ENCODE data around the gene MGST1.
A peak's percentile ranks its signal among the peaks of the same experiment; 100 is the strongest.
"Not testable (repeated sequence)": the region's sequence is repeated elsewhere in the genome, so short reads cannot be mapped to it uniquely, and the experiment has no call there.

MGST1 gene

DNA sequence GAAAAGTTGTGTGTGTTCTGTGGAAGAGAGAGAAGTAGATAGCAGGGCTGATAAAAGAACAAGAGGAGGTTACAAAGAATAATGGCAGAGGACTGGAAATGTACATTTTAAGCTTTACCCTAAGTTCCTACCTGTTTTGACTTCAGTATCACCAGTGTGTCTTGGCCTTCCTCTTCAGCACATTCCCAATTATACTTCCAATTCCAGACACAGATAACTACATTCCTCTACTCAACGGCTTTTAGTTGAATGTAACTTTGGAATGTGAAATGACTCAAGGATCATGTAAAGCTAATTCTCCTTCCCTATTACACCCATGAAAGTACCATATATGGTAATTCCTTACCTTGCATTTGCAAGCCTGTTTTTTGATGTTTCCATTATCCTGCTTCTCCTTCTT is 5.0 kb downstream of the MGST1 start:
- DNase-seq (ENCODE audit: low spot score), result peak; percentile 56

DNA sequence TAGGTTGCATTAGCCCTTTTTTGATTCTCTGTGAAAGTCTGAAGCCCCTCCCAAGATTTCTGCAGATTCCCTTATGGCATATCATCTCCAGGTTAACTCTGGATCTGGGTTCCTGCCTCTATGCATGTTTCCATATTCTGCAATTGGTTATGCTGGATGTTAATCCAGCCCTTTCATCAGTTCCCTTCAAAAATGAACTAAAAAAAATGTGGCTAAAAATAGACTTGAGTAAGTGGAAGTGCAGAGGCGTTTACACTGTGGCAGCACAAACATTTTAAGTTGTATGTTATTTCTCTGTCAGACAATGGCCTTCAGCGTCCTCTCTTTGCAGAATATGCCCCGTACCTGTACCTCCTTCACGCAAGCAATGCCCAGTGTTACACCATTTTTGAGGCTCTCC is 11.4 kb downstream of the MGST1 start:
- DNase-seq (ENCODE audit: low spot score), result no peak

- DNase-seq (ENCODE audit: low spot score), result peak; percentile 60
These were observed 12.4 kb downstream of the MGST1 start for GRCh38 chr12:16359512-16360491.

- DNase-seq (ENCODE audit: low spot score), result no peak
These were observed 13.8 kb downstream of the MGST1 start for GRCh38 chr12:16361142-16361783.

DNA sequence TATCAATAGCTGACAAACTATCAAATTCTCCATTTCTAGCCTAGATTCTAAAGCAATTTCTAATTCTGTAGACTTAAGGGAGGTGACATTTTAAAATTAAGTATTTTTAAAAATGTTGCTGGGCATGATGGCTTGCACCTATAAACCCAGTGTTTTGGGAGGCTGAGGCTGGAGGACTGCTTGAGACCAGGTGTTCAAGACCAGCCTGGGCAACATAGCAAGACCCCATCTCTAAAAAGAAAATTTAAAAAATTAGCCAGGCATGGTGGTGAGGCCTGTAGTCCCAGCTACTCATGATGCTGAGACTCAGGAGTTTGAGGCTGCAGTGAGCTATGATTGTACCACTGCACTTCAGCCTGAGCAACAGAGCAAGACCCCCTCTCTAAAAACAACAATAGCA is 15.1 kb downstream of the MGST1 start:
- DNase-seq (ENCODE audit: low spot score), result no peak

- DNase-seq (ENCODE audit: low spot score), result peak; percentile 28
These were observed 21.7 kb downstream of the MGST1 start for GRCh38 chr12:16369156-16369555.

- no peak for DNase-seq (ENCODE audit: low spot score)
These were observed 22.7 kb downstream of the MGST1 start for GRCh38 chr12:16370096-16370495.

- not testable (repeated sequence) for DNase-seq (ENCODE audit: low spot score)
These were observed 35.3 kb downstream of the MGST1 start for GRCh38 chr12:16382652-16383312.

DNA sequence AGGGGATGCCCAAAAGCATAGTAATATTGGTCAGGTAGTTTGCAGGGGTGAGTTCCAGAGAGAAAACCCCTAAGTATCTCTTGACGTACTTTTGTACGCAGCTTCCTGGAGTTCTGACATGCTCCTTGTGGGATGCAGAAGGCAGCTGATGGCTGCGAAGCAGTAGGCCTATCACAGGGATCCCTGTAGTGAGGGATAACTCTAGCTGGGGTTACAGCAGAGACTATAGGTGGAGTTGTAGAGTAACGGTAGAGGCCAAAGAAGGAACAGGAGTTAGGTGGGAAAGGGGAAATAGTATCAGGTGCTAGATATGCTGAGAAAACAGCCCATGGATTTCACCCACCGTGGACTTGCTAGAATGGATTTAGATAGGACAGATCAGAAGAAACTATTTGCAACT is 37.3 kb downstream of the MGST1 start:
- DNase-seq (ENCODE audit: low spot score), result no peak

GRCh38 chr12:16385782-16386646 is 38.6 kb downstream of the MGST1 start:
- DNase-seq (ENCODE audit: low spot score), result peak; percentile 68

GRCh38 chr12:16387919-16388318 is 40.5 kb downstream of the MGST1 start:
- no peak for DNase-seq (ENCODE audit: low spot score)

DNA sequence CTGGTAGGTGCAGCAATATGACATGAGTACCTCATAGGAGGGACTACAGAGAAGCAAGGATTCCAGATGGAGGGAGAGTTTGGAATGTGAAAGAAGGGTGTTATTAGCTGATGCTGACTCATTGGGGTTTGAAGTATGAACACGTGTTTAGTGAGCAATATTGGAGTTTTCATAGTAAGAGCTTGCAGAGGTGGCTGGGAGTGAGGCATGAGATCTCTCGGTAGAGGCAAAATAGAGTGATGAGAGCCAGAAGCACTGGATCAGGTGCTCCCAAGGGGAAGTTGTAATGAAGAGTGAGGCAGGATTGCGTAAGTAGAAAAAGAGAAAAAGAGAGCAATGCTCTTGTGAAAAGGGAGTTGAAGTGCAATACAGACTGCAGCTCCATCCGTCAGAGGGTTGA is 42.1 kb downstream of the MGST1 start:
- DNase-seq (ENCODE audit: low spot score), result peak; percentile 70

- DNase-seq (ENCODE audit: low spot score), result no peak
These were observed 45.5 kb downstream of the MGST1 start for GRCh38 chr12:16392846-16393535.

DNA sequence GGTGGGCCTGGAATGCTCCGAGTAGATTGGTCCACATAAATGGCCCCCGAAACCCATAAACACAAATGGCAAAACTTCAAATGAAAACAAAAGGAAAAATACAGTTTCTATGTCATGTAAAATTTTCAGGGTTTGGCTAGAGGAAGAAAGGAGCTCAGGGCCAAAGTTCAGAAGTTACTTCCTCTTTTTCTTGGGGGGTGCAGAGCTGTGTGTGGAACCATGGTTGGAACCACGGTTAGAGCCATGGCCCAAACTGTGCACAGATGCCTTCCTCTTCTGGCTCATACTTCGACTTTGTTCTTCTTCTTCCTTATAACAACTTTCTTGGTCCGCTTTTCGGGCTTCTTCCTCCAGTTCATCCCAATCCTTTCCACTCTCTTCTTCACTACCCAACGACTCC is 51.7 kb downstream of the MGST1 start:
- no peak for DNase-seq (ENCODE audit: low spot score)

DNA sequence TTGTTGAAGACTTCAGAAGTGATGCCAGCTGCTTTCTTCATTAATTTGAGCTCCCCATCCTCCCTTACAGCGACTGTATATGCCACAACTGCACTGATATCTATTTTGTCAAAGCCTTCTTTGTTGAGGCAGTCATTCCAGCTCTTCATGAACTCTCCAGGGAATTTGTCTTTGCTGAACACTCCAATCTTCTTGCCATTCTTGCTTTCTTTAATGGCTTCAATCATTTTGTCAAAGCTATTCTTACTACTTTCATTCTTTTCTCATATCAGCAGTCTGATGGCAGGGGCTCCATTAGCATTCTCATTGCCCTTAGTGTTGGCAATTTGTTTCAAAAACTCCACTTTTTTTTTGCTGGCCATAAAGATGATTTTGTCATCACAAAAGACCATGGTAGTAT is 54.4 kb downstream of the MGST1 start:
- DNase-seq (ENCODE audit: low spot score), result not testable (repeated sequence)

DNA sequence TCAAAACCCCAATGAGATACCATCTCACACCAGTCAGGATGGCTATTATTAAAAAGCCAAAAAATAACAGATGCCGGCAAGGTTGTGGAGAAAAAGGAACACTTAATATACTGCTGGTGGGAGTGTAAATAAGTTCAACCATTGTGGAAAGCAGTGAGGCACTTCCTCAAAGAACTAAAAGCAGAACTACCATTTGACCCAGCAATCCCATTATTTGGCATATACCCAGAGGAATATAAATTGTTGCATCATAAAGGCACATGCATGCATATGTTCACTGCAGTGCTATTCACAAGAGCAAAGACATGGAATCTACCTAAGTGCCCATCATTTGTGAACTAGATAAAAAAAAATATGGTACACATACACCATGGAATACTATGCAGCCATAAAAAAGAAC is 59.9 kb downstream of the MGST1 start:
- DNase-seq (ENCODE audit: low spot score), result no peak
